Pancreas (tissue), 10 donors: ENCODE results near the gene BACH2. TPM values are rescaled to one million over a fixed set of nuclear protein-coding genes. Genes with fewer than 3 reads are reported as not detected.
"Not testable (repeated sequence)": the region's sequence is repeated elsewhere in the genome, so short reads cannot be mapped to it uniquely, and the experiment has no call there.

Experiments used
- ATAC-seq, 4 donors: fragments of 200-7000 bp; cut with Tn5 transposase; one replicate each; pipeline versions ENCODE4 v1.8.0 to v1.9.1; 2020; ENCODE audit warnings: mild to moderate bottlenecking in 4 of 4, moderate library complexity in 4 of 4
- DNase-seq, 6 donors: peaks; one replicate each; pipeline ENCODE4 v3.0.0-alpha.2; 2020
- FAIRE-seq: peaks from 2 replicates; lab custom pipeline; 2012; peaks lifted over from hg19 to GRCh38; lab: Jason Lieb, UNC
- H3K27ac ChIP-seq, 4 donors: fragments of 200-600 bp; sonication (generic); 1 replicate in 3 of 4; 2 replicates in 1 of 4; pipeline versions ENCODE4 v1.5.0 to v1.8.0; 2020
- H3K27me3 ChIP-seq, 4 donors: fragments of 200-600 bp; one replicate each; pipeline ENCODE4 v1.8.0; 2021
- H3K36me3 ChIP-seq, 3 donors: fragments of 200-600 bp; sonication (generic) in 1 of 3; one replicate each; pipeline versions ENCODE4 v1.5.0 to v1.8.0; 2020 to 2021
- H3K4me1 ChIP-seq, 3 donors: fragments of 200-600 bp; one replicate each; pipeline ENCODE4 v1.8.0; 2021
- H3K4me3 ChIP-seq, 4 donors: fragments of 200-600 bp; sonication (generic) in 2 of 4; one replicate each; pipeline versions ENCODE4 v1.5.0 to v1.8.0; 2020 to 2021
- H3K9me3 ChIP-seq, 4 donors: fragments of 200-600 bp; one replicate each; pipeline ENCODE4 v1.8.0; 2021
- CTCF ChIP-seq, 4 donors: fragments of 200-600 bp; sonication (generic) in 3 of 4; IDR thresholded peaks; one replicate each; pipeline versions ENCODE4 v1.5.0 to v1.8.0; 2021; ENCODE audit warnings: antibody characterized with exemption in 4 of 4
- WGBS, 2 donors: extraction: QIAGEN DNeasy Blood & Tissue Kit; methylation state at CpG; one replicate each; pipeline ENCODE4 v1.1.7; 2013; 5-methylcytosine and 5-hydroxymethylcytosine counted together
- intact Hi-C, 3 donors: fragments of 100-400 bp; cut with DNase I; formaldehyde crosslinking; loops; one replicate each; pipeline versions ENCODE4 v1.11.1 to v1.14.2; 2022
- polyA plus RNA-seq, 2 donors: library from polyadenylated mRNA; stranded (reverse); fragments of 200-250 nt; gene quantifications; one replicate each; pipeline ENCODE4 v1.2.3, GENCODE V29; 2013
- total RNA-seq, 6 donors: library from RNA; stranded (reverse); fragmentation: NEBNext Ultra II Directional in 4 of 6; extraction: Animal tissue kit (Norgen Biotek cat#: 25700) in 4 of 6; gene quantifications; one replicate each; pipeline versions ENCODE4 v1.2.1 to v1.2.4, GENCODE V29; 2021 to 2023
- donor health status: healthy with polysubstance abuse.
- donor health status: DM: no; HTN: no; CAD: no; lungs with moderate emphysema.
- donor health status: DM: no; HTN: no; CAD: no.
- donor health status: control.
- donor health status: control.
- donor health status: Bipolar disorder and iron deficiency.
- donor health status: DM: yes; HTN: yes; CAD: no.
- donor health status: DM: no; HTN: no; CAD: no.
- donor health status: DM: no; HTN: no; CAD: no.
- donor health status: DM: yes; HTN: yes; CAD: no.

The BACH2 gene
- total and polyA plus RNA-seq, 8 donors, result 0.61 to 8.0 (median 4.9) TPM

- WGBS, 2 donors, result 65 to 74% methylated on average over 11 of the region's 11 CpGs
- intact Hi-C loops, result loop anchor here in 1 of 3 donors (10.0 kb wide), 1 partner anchor 60 kb away; no protein-coding TSS in a partner anchor
- TF ChIP-seq CTCF (IDR thresholded peaks at IDR 0.05), result no peak
- H3K36me3 ChIP-seq, result no peaks in the 10 kb centered on the region
- ATAC-seq (peak; percentile 36 to 76 (median 48)), DNase-seq (no peak), FAIRE-seq (no peak)
- H3K27ac ChIP-seq, result peak overlapping the region in 2 of 4 donors; percentile 50 to 53
- peaks cover 0 to 7% (median 5%) of the 10 kb centered on the region in 3 donors for H3K4me1 ChIP-seq
- H3K9me3 ChIP-seq, result no peaks in the 10 kb centered on the region
- no peaks in the 10 kb centered on the region for H3K27me3 ChIP-seq
- no peak overlapping the region for H3K4me3 ChIP-seq
These were observed 12.2 kb downstream of the BACH2 start for GRCh38 chr6:90284236-90285041.

DNA sequence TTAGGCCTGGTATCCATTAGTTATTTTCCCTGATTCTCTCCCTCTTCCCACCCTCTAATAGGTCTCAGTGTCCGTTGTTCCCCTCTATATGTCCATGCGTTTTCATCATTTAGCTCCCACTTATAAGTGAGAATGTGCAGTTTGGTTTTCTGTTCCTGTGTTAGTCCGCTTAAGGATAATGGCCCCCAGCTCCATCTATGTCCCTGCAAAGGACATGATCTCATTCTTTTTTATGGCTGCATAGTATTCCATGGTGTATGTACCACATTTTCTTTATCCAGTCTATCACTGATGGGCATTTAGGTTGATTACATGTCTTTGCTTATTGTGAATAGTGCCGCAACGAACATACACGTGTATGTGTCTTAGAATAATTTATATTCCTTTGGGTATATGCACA, 14.4 kb downstream of the BACH2 start:
- intact Hi-C loops, result loop anchor here in 1 of 3 donors (10.0 kb wide), 1 partner anchor 57 kb away; no protein-coding TSS in a partner anchor
- not testable (repeated sequence) for H3K4me3 ChIP-seq, DNase-seq, H3K27me3 ChIP-seq, H3K9me3 ChIP-seq, H3K4me1 ChIP-seq, FAIRE-seq, H3K27ac ChIP-seq, ATAC-seq, H3K36me3 ChIP-seq
- 88 to 90% methylated on average over 6 of the region's 6 CpGs for WGBS, 2 donors

- H3K4me1 ChIP-seq, result no peaks in the 10 kb centered on the region
- no peaks in the 10 kb centered on the region for H3K27me3 ChIP-seq
- no peak overlapping the region for H3K4me3 ChIP-seq
- no peak overlapping the region for H3K27ac ChIP-seq
- WGBS, 2 donors, result 81 to 93% methylated on average over 4 of the region's 4 CpGs
- H3K9me3 ChIP-seq, result no peaks in the 10 kb centered on the region
- H3K36me3 ChIP-seq, result no peaks in the 10 kb centered on the region
- ATAC-seq (no peak), DNase-seq (no peak), FAIRE-seq (no peak)
- TF ChIP-seq CTCF (IDR thresholded peaks at IDR 0.05), result no peak
- intact Hi-C loops, result no loop called here
These were observed 18.5 kb downstream of the BACH2 start for GRCh38 chr6:90278129-90278528.

DNA sequence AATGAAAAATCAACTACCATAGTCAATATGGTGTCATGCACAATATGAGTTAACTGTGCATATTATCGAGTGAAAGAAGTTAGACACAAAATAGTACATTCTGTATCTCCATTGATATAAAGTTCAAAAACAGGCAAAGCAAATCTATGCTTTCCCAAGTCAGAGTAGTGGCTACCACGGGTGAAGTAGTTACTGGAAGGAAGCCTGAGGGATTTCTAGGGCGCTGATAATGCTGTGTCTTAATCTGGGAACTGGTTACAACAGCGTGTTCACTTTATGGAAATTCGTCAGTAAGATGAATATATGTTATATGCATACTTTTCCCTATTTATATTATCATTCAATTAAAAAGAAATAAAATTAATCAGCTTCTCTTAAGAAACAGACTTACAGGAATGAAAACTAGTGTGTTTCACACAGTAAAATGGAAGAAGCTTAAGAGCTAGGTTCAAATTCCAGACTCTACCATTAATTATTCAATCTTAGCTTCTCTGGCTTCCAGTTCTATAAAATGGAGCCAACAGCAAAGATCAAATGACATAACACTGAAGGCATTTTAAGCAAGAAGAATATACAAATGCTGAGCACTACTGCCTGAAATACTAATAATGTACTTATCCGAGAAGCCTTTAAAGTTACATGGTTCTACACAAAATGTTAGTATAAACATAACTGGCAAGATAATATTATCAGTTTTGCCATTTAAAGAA, 19.2 kb downstream of the BACH2 start:
- H3K36me3 ChIP-seq, result no peaks in the 10 kb centered on the region
- H3K27ac ChIP-seq, result no peak overlapping the region
- intact Hi-C loops, result no loop called here
- TF ChIP-seq CTCF (IDR thresholded peaks at IDR 0.05), result no peak
- DNase-seq (no peak), FAIRE-seq (no peak), ATAC-seq (no peak)
- WGBS, 2 donors, result 74 to 75% methylated on average over 6 of the region's 6 CpGs
- no peaks in the 10 kb centered on the region for H3K4me1 ChIP-seq
- H3K4me3 ChIP-seq, result no peak overlapping the region
- no peaks in the 10 kb centered on the region for H3K27me3 ChIP-seq
- no peaks in the 10 kb centered on the region for H3K9me3 ChIP-seq

- no peak for DNase-seq
- Histone ChIP-seq H3K4me1 (no peaks in the 10 kb centered on the region), H3K27me3 (no peaks in the 10 kb centered on the region), H3K4me3 (no peak overlapping the region), H3K27ac (no peak overlapping the region), H3K9me3 (no peaks in the 10 kb centered on the region), H3K36me3 (no peaks in the 10 kb centered on the region)
- WGBS, 2 donors, result 52 to 54% methylated on average over 9 of the region's 9 CpGs
- intact Hi-C loops, result no loop called here
- ATAC-seq, result peak in 2 of 4 donors; percentile 27 to 52
- FAIRE-seq, result no peak
- TF ChIP-seq CTCF (IDR thresholded peaks at IDR 0.05), result no peak
These were observed 22.1 kb downstream of the BACH2 start for GRCh38 chr6:90274451-90275030.
